Measurements from ENCODE around the gene OR2A42.
"Not testable (repeated sequence)": the region's sequence is repeated elsewhere in the genome, so short reads cannot be mapped to it uniquely, and the experiment has no call there.

Gene OR2A42

GRCh38 chr7:144219149-144219548 lies 20.3 kb downstream of the OR2A42 start:
- H3K36me3 ChIP-seq (ENCODE audit: control insufficient read depth in 1 of 2, insufficient read depth in 2 of 2, low read length in 2 of 2); H3K9me3 ChIP-seq (ENCODE audit: control insufficient read depth in 1 of 2, low read length in 2 of 2); H3K27me3 ChIP-seq (ENCODE audit: low read depth, low read length); H3K4me1 ChIP-seq (ENCODE audit: control insufficient read depth in 1 of 2, insufficient read depth in 2 of 2, low read length in 2 of 2); H3K27ac ChIP-seq (ENCODE audit: low read length); H3K4me3 ChIP-seq (ENCODE audit: low read depth in 1 of 2, low read length in 2 of 2): not testable (repeated sequence)

GRCh38 chr7:144218581-144218980 lies 20.8 kb downstream of the OR2A42 start:
- not testable (repeated sequence) for H3K36me3 ChIP-seq (ENCODE audit: control insufficient read depth in 1 of 2, insufficient read depth in 2 of 2, low read length in 2 of 2); H3K9me3 ChIP-seq (ENCODE audit: control insufficient read depth in 1 of 2, low read length in 2 of 2); H3K27ac ChIP-seq (ENCODE audit: low read length); H3K4me1 ChIP-seq (ENCODE audit: control insufficient read depth in 1 of 2, insufficient read depth in 2 of 2, low read length in 2 of 2); H3K4me3 ChIP-seq (ENCODE audit: low read depth in 1 of 2, low read length in 2 of 2); H3K27me3 ChIP-seq (ENCODE audit: low read depth, low read length)

GRCh38 chr7:144217200-144217599 lies 22.2 kb downstream of the OR2A42 start:
- not testable (repeated sequence) for H3K9me3 ChIP-seq (ENCODE audit: control insufficient read depth in 1 of 2, low read length in 2 of 2); H3K27ac ChIP-seq (ENCODE audit: low read length); H3K4me3 ChIP-seq (ENCODE audit: low read depth in 1 of 2, low read length in 2 of 2); H3K36me3 ChIP-seq (ENCODE audit: control insufficient read depth in 1 of 2, insufficient read depth in 2 of 2, low read length in 2 of 2); H3K4me1 ChIP-seq (ENCODE audit: control insufficient read depth in 1 of 2, insufficient read depth in 2 of 2, low read length in 2 of 2); H3K27me3 ChIP-seq (ENCODE audit: low read depth, low read length)

GRCh38 chr7:144205306-144205705 lies 34.1 kb downstream of the OR2A42 start:
- H3K9me3 ChIP-seq (ENCODE audit: control insufficient read depth in 1 of 2, low read length in 2 of 2); H3K4me3 ChIP-seq (ENCODE audit: low read depth in 1 of 2, low read length in 2 of 2); H3K4me1 ChIP-seq (ENCODE audit: control insufficient read depth in 1 of 2, insufficient read depth in 2 of 2, low read length in 2 of 2); H3K27ac ChIP-seq (ENCODE audit: low read length); H3K36me3 ChIP-seq (ENCODE audit: control insufficient read depth in 1 of 2, insufficient read depth in 2 of 2, low read length in 2 of 2); H3K27me3 ChIP-seq (ENCODE audit: low read depth, low read length): not testable (repeated sequence)

- not testable (repeated sequence) for H3K36me3 ChIP-seq (ENCODE audit: control insufficient read depth in 1 of 2, insufficient read depth in 2 of 2, low read length in 2 of 2); H3K27me3 ChIP-seq (ENCODE audit: low read depth, low read length); H3K4me3 ChIP-seq (ENCODE audit: low read depth in 1 of 2, low read length in 2 of 2)
Measured at GRCh38 chr7:144203086-144203485, 36.3 kb downstream of the OR2A42 start.

DNA sequence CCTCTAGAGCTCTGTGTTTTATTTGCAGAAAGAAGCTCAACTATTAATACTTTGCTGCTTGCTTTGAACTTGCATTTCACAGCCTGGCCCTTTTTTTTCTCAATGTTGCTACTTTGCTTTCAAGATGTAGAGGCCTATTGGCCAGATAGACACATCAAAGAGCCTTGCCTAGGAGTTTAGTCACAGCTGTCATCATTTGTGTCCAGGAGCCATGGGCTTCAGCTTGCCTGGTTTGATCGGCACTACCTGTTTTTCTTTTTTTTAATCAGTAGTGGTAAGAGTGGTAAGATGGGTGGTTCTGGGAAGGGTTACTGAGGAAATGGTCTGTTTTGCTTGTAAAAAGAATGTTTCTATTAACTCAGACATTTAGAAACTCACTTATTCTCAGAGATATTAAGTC lies 37.4 kb downstream of the OR2A42 start:
- not testable (repeated sequence) for H3K4me1 ChIP-seq (ENCODE audit: control insufficient read depth in 1 of 2, insufficient read depth in 2 of 2, low read length in 2 of 2); H3K27me3 ChIP-seq (ENCODE audit: low read depth, low read length); H3K9me3 ChIP-seq (ENCODE audit: control insufficient read depth in 1 of 2, low read length in 2 of 2); H3K27ac ChIP-seq (ENCODE audit: low read length); H3K4me3 ChIP-seq (ENCODE audit: low read depth in 1 of 2, low read length in 2 of 2); H3K36me3 ChIP-seq (ENCODE audit: control insufficient read depth in 1 of 2, insufficient read depth in 2 of 2, low read length in 2 of 2)

More at GRCh38 chr7:144203086-144203485, 36.3 kb downstream of the OR2A42 start:
- not testable (repeated sequence) for H3K27ac ChIP-seq (ENCODE audit: low read length); H3K9me3 ChIP-seq (ENCODE audit: control insufficient read depth in 1 of 2, low read length in 2 of 2); H3K4me1 ChIP-seq (ENCODE audit: control insufficient read depth in 1 of 2, insufficient read depth in 2 of 2, low read length in 2 of 2)

DNA sequence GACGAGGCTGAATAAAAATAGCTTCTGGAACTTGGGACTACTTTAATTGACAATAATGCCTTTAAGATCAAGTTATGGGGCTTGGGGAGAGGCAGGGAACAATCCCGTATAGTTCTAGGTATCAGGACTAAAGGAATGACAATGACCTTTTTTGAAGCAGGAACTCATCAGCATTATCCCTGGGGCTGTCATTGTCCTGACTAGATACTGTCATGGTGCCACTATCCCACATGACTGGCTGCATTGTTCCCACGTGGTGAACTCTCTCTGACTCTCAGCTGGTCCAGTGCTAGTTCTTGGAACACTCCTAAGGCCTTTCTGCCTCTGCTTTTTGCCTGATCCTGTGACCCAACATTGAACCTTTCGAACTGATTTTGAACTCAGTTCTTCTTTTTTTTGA lies 40.5 kb downstream of the OR2A42 start:
- not testable (repeated sequence) for H3K9me3 ChIP-seq (ENCODE audit: control insufficient read depth in 1 of 2, low read length in 2 of 2); H3K27ac ChIP-seq (ENCODE audit: low read length); H3K4me1 ChIP-seq (ENCODE audit: control insufficient read depth in 1 of 2, insufficient read depth in 2 of 2, low read length in 2 of 2); H3K4me3 ChIP-seq (ENCODE audit: low read depth in 1 of 2, low read length in 2 of 2); H3K27me3 ChIP-seq (ENCODE audit: low read depth, low read length); H3K36me3 ChIP-seq (ENCODE audit: control insufficient read depth in 1 of 2, insufficient read depth in 2 of 2, low read length in 2 of 2)

DNA sequence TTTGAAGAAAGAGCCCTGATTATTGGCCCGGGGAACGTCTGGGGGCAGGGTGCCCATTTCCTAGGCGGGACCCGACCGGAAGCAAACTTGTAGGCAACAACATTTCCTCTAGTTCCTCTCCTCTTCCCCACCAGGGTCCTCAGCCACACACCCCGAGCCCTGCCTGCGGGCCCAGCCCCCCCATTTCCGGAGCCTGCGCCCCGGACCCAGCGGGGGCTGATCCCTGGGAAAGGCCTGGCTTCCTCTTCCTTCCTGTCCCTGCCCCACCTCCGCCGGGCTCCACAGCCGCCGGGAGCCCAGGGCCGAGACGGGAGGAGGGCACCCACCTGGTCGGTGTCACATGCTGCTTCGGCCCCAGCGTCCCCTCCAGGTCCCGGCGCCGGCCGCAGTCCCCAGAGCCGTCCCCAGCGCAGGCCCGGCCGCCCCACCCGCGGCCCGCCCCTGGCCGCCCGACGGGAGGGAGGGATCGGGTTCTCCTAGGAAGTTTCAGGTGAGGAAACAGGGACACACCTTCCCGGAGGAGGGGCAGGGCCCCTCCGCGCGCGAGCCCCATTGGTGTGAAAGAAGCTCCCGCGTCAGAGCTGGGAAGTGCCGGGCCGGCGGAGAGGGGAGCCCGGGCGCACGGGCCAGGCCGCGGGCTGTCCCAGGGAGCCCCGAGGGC lies 44.1 kb downstream of the OR2A42 start, which contains the start of gene ARHGEF35:
Gene ARHGEF35, minus strand, starts transcription at position 622 of the 661 bp plus-strand sequence. CDS start 7,450 bp downstream, outside the sequence.
- H3K9me3 ChIP-seq (ENCODE audit: control insufficient read depth in 1 of 2, low read length in 2 of 2); H3K4me3 ChIP-seq (ENCODE audit: low read depth in 1 of 2, low read length in 2 of 2); H3K27me3 ChIP-seq (ENCODE audit: low read depth, low read length); H3K4me1 ChIP-seq (ENCODE audit: control insufficient read depth in 1 of 2, insufficient read depth in 2 of 2, low read length in 2 of 2); H3K36me3 ChIP-seq (ENCODE audit: control insufficient read depth in 1 of 2, insufficient read depth in 2 of 2, low read length in 2 of 2); H3K27ac ChIP-seq (ENCODE audit: low read length): not testable (repeated sequence)

DNA sequence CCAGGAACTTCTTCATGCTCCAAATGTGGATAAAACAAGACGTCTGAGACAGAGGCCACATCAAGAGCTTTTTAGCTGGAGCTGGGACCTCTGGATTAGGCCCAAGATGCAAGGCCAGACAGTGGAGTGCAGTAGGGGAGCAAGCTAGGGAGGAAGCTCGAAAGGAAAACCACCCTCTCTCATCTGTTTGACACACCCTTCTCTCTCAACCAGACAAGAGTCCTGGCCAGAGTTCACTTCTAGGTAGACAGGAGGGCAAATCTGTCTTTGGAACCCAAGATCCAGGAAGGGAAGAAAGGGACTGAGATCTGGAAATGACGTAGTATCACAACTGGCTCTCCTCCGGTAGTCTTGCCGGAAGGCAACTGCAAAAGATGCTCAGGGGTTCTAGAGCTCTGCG lies 45.0 kb downstream of the OR2A42 start:
- H3K27me3 ChIP-seq (ENCODE audit: low read depth, low read length); H3K36me3 ChIP-seq (ENCODE audit: control insufficient read depth in 1 of 2, insufficient read depth in 2 of 2, low read length in 2 of 2); H3K27ac ChIP-seq (ENCODE audit: low read length); H3K4me1 ChIP-seq (ENCODE audit: control insufficient read depth in 1 of 2, insufficient read depth in 2 of 2, low read length in 2 of 2); H3K4me3 ChIP-seq (ENCODE audit: low read depth in 1 of 2, low read length in 2 of 2); H3K9me3 ChIP-seq (ENCODE audit: control insufficient read depth in 1 of 2, low read length in 2 of 2): not testable (repeated sequence)

GRCh38 chr7:144193782-144194181 lies 45.6 kb downstream of the OR2A42 start:
- not testable (repeated sequence) for H3K4me1 ChIP-seq (ENCODE audit: control insufficient read depth in 1 of 2, insufficient read depth in 2 of 2, low read length in 2 of 2); H3K27me3 ChIP-seq (ENCODE audit: low read depth, low read length); H3K9me3 ChIP-seq (ENCODE audit: control insufficient read depth in 1 of 2, low read length in 2 of 2); H3K4me3 ChIP-seq (ENCODE audit: low read depth in 1 of 2, low read length in 2 of 2); H3K27ac ChIP-seq (ENCODE audit: low read length); H3K36me3 ChIP-seq (ENCODE audit: control insufficient read depth in 1 of 2, insufficient read depth in 2 of 2, low read length in 2 of 2)

- not testable (repeated sequence) for H3K9me3 ChIP-seq (ENCODE audit: control insufficient read depth in 1 of 2, low read length in 2 of 2); H3K27me3 ChIP-seq (ENCODE audit: low read depth, low read length); H3K4me3 ChIP-seq (ENCODE audit: low read depth in 1 of 2, low read length in 2 of 2); H3K27ac ChIP-seq (ENCODE audit: low read length); H3K4me1 ChIP-seq (ENCODE audit: control insufficient read depth in 1 of 2, insufficient read depth in 2 of 2, low read length in 2 of 2); H3K36me3 ChIP-seq (ENCODE audit: control insufficient read depth in 1 of 2, insufficient read depth in 2 of 2, low read length in 2 of 2)
Measured at GRCh38 chr7:144188578-144189171, 50.7 kb downstream of the OR2A42 start.

GRCh38 chr7:144187848-144188247 lies 51.6 kb downstream of the OR2A42 start:
- not testable (repeated sequence) for H3K4me1 ChIP-seq (ENCODE audit: control insufficient read depth in 1 of 2, insufficient read depth in 2 of 2, low read length in 2 of 2); H3K27ac ChIP-seq (ENCODE audit: low read length); H3K9me3 ChIP-seq (ENCODE audit: control insufficient read depth in 1 of 2, low read length in 2 of 2); H3K36me3 ChIP-seq (ENCODE audit: control insufficient read depth in 1 of 2, insufficient read depth in 2 of 2, low read length in 2 of 2); H3K4me3 ChIP-seq (ENCODE audit: low read depth in 1 of 2, low read length in 2 of 2); H3K27me3 ChIP-seq (ENCODE audit: low read depth, low read length)

Data from muscle layer of duodenum (tissue), 2 donors.